ENCODE measurements around the gene ALDH2.

GRCh38 chr12:111748867-111749266 lies 17.9 kb upstream of the ALDH2 start:
- TF ChIP-seq, protein P1, sequence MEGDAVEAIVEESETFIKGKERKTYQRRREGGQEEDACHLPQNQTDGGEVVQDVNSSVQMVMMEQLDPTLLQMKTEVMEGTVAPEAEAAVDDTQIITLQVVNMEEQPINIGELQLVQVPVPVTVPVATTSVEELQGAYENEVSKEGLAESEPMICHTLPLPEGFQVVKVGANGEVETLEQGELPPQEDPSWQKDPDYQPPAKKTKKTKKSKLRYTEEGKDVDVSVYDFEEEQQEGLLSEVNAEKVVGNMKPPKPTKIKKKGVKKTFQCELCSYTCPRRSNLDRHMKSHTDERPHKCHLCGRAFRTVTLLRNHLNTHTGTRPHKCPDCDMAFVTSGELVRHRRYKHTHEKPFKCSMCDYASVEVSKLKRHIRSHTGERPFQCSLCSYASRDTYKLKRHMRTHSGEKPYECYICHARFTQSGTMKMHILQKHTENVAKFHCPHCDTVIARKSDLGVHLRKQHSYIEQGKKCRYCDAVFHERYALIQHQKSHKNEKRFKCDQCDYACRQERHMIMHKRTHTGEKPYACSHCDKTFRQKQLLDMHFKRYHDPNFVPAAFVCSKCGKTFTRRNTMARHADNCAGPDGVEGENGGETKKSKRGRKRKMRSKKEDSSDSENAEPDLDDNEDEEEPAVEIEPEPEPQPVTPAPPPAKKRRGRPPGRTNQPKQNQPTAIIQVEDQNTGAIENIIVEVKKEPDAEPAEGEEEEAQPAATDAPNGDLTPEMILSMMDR (IDR thresholded peaks at IDR 0.05; ENCODE audit: low read depth, low read length, poor library complexity, severe bottlenecking), result no peak
- no peak for TF ChIP-seq EZH2phosphoT487 (IDR thresholded peaks at IDR 0.05; ENCODE audit: borderline replicate concordance, low read length)

Data from DOHH2 (cell line).